ENCODE measurements around the gene DLG2.

Gene DLG2

DNA sequence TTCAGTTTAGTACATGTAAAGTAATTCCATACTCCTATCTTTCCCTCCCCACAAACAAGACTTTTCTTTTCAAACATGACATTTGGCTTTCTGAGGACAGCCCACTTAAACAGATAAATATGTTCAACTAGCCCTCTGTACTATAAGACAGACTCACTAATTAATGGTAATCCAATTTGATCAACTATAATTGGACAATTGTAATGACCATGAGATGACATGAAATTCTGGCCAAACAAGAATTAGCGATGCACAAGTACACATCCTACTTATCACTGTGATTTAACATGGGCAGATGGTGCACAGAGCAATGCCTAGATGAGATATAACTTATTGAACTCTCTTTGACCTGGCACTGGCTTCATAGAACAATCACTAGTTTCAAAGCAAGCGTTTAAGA, 1307.3 kb downstream of the DLG2 start:
- TF ChIP-seq EZH2phosphoT487 (IDR thresholded peaks at IDR 0.05; ENCODE audit: low read length) (no peak), EZH2 (optimal IDR thresholded peaks at IDR 0.05; ENCODE audit: low read depth, low read length) (no peak)
- TF ChIP-seq, protein P1, sequence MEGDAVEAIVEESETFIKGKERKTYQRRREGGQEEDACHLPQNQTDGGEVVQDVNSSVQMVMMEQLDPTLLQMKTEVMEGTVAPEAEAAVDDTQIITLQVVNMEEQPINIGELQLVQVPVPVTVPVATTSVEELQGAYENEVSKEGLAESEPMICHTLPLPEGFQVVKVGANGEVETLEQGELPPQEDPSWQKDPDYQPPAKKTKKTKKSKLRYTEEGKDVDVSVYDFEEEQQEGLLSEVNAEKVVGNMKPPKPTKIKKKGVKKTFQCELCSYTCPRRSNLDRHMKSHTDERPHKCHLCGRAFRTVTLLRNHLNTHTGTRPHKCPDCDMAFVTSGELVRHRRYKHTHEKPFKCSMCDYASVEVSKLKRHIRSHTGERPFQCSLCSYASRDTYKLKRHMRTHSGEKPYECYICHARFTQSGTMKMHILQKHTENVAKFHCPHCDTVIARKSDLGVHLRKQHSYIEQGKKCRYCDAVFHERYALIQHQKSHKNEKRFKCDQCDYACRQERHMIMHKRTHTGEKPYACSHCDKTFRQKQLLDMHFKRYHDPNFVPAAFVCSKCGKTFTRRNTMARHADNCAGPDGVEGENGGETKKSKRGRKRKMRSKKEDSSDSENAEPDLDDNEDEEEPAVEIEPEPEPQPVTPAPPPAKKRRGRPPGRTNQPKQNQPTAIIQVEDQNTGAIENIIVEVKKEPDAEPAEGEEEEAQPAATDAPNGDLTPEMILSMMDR (IDR thresholded peaks at IDR 0.05; ENCODE audit: low read length): no peak
- DNase-seq: no peak
- no peak overlapping the region for H3K9ac ChIP-seq (ENCODE audit: low read length)
- H3K36me3 ChIP-seq (replicated peaks; ENCODE audit: insufficient read depth, low read length): no peaks in the 10 kb centered on the region
- no peaks in the 10 kb centered on the region for H3K79me2 ChIP-seq (ENCODE audit: low read length)
- no peak overlapping the region for H3K27ac ChIP-seq (ENCODE audit: low read length)
- no peaks in the 10 kb centered on the region for H3K27me3 ChIP-seq (replicated peaks; ENCODE audit: insufficient read depth, low read length)
- H3K4me2 ChIP-seq (ENCODE audit: low read depth, low read length): no peak overlapping the region
- H3K9me2 ChIP-seq (replicated peaks; ENCODE audit: insufficient read depth, low read length): no peaks in the 10 kb centered on the region
- no peaks in the 10 kb centered on the region for H3K9me3 ChIP-seq (replicated peaks; ENCODE audit: insufficient read depth, low read length)
- H3K4me3 ChIP-seq (ENCODE audit: low read length): no peak overlapping the region
- H3F3A ChIP-seq (ENCODE audit: insufficient read depth, low read length): no peaks in the 10 kb centered on the region
- H4K20me1 ChIP-seq (ENCODE audit: insufficient read depth, low read length): no peaks in the 10 kb centered on the region
- no peak overlapping the region for H2AFZ ChIP-seq (ENCODE audit: low read length)
- no peaks in the 10 kb centered on the region for H3K4me1 ChIP-seq (ENCODE audit: low read length)

DNA sequence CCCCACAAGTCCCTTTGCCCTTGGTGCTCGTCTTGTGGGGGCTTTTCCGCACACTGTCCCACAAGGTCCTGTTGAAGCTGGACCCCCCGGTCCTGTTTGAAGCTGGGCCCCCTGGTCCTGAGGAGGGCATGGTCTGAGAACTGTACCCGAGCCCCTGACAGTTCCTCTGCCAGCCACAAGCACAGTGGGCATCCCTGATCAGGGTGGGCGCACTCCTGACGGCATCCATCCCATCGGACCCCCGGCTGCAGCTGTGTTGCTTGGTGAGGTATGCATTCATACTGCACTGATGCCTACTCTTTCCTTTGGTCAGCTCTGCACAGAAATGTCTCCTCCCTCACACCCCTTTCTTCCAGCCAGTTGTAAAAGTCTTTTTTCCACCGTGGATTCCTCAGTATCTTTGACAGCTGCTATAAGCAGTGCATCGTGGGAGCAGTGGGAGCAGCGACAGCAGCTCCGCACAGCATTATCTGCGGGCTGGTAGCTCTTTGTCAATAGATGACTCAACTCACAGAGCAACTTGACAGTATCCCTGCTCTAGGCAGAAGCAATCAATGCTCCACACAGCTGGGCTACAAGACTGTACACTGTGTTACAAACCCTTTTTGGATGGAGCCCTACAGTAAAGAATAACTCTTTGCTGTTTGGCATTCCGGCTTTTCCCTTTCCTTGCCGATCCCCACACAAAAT, 1310.1 kb downstream of the DLG2 start:
- Histone ChIP-seq H3K4me3 (ENCODE audit: low read length) (no peak overlapping the region), H3K4me2 (ENCODE audit: low read depth, low read length) (no peak overlapping the region), H2AFZ (ENCODE audit: low read length) (no peak overlapping the region), H3K9me2 (replicated peaks; ENCODE audit: insufficient read depth, low read length) (no peaks in the 10 kb centered on the region), H4K20me1 (ENCODE audit: insufficient read depth, low read length) (no peaks in the 10 kb centered on the region), H3K9ac (ENCODE audit: low read length) (no peak overlapping the region), H3K27me3 (replicated peaks; ENCODE audit: insufficient read depth, low read length) (no peaks in the 10 kb centered on the region), H3K27ac (ENCODE audit: low read length) (no peak overlapping the region), H3K9me3 (replicated peaks; ENCODE audit: insufficient read depth, low read length) (no peaks in the 10 kb centered on the region), H3K4me1 (ENCODE audit: low read length) (no peaks in the 10 kb centered on the region), H3K36me3 (replicated peaks; ENCODE audit: insufficient read depth, low read length) (no peaks in the 10 kb centered on the region), H3F3A (ENCODE audit: insufficient read depth, low read length) (no peaks in the 10 kb centered on the region), H3K79me2 (ENCODE audit: low read length) (no peaks in the 10 kb centered on the region)
- DNase-seq: no peak
- TF ChIP-seq EZH2 (optimal IDR thresholded peaks at IDR 0.05; ENCODE audit: low read depth, low read length): no peak
- TF ChIP-seq, protein P1 (IDR thresholded peaks at IDR 0.05; ENCODE audit: low read length): no peak
- no peak for TF ChIP-seq EZH2phosphoT487 (IDR thresholded peaks at IDR 0.05; ENCODE audit: low read length)

DNA sequence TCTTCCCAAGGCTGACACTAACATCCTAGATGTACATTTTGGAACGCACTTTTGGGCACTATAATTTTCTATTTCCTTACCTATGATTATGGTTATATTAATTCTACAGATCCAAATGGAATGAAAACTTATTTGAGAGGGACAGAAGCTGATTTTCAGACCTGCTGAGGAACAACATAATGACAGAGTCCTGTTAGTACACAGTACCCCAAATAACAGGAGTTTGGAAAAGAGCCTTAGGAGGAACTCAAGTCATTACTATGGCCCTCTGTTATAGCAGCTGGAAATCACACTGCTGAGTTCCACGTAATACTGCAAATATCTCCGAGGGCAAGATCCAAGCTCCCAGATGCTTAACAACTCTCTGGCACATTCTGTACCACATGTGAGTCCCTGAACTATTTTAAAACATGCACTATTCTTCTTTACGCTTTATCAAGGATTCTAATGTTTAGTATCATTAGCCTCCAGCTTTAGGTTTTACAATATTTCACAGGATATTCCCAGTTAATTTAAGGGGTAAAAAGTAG, 1313.2 kb downstream of the DLG2 start:
- H3K36me3 ChIP-seq (replicated peaks; ENCODE audit: insufficient read depth, low read length): no peaks in the 10 kb centered on the region
- TF ChIP-seq EZH2phosphoT487 (IDR thresholded peaks at IDR 0.05; ENCODE audit: low read length) (no peak), EZH2 (optimal IDR thresholded peaks at IDR 0.05; ENCODE audit: low read depth, low read length) (no peak)
- TF ChIP-seq, protein P1 (IDR thresholded peaks at IDR 0.05; ENCODE audit: low read length): no peak
- H3F3A ChIP-seq (ENCODE audit: insufficient read depth, low read length): no peaks in the 10 kb centered on the region
- no peak overlapping the region for H3K27ac ChIP-seq (ENCODE audit: low read length)
- H3K9ac ChIP-seq (ENCODE audit: low read length): no peak overlapping the region
- no peaks in the 10 kb centered on the region for H3K27me3 ChIP-seq (replicated peaks; ENCODE audit: insufficient read depth, low read length)
- H3K4me1 ChIP-seq (ENCODE audit: low read length): no peaks in the 10 kb centered on the region
- H3K4me2 ChIP-seq (ENCODE audit: low read depth, low read length): no peak overlapping the region
- H3K4me3 ChIP-seq (ENCODE audit: low read length): no peak overlapping the region
- no peaks in the 10 kb centered on the region for H3K79me2 ChIP-seq (ENCODE audit: low read length)
- H3K9me3 ChIP-seq (replicated peaks; ENCODE audit: insufficient read depth, low read length): no peaks in the 10 kb centered on the region
- H3K9me2 ChIP-seq (replicated peaks; ENCODE audit: insufficient read depth, low read length): no peaks in the 10 kb centered on the region
- H2AFZ ChIP-seq (ENCODE audit: low read length): no peak overlapping the region
- no peak for DNase-seq
- no peaks in the 10 kb centered on the region for H4K20me1 ChIP-seq (ENCODE audit: insufficient read depth, low read length)

All from MM.1S (cell line).